A673 (cell line): Measurements from ENCODE around the gene YBX3. TPM values are rescaled to one million over a fixed set of nuclear protein-coding genes. Genes with fewer than 3 reads are reported as not detected.

Experiments
- BruUV-seq: library from RNA; stranded (reverse); fragments of 400-500 nt; replicated peaks from 2 replicates; lab custom pipeline; 2021; lab: Mats Ljungman, UMichigan
- CTCF ChIA-PET: fragments of 300-600 bp; sonication (Branson Sonifier 250); formaldehyde crosslinking; loops from one replicate; lab custom pipeline; 2022; ENCODE audit warnings: antibody characterized with exemption; lab: Charles Lee
- POLR2A ChIA-PET: fragments of 300-600 bp; sonication (Branson Sonifier 250); formaldehyde crosslinking; loops from one replicate; lab custom pipeline; 2022; ENCODE audit warnings: antibody characterized with exemption; ENCODE audit not compliant: low non-redundant PET; lab: Charles Lee
- DNase-seq: peaks from one replicate; pipeline ENCODE4 v3.0.0-alpha.2; 2015; ENCODE audit warnings: low spot score
- H3K27ac ChIP-seq: fragments of 200-600 bp; sonication (generic); 2 replicates; pipeline ENCODE4 v1.5.1; 2016; ENCODE audit warnings: mixed run types, low read depth, mild to moderate bottlenecking, mixed read lengths, antibody characterized with exemption, low read length; ENCODE audit not compliant: poor library complexity, severe bottlenecking
- H3K27me3 ChIP-seq: fragments of 200-600 bp; sonication (generic); replicated peaks from 2 replicates; pipeline ENCODE4 v1.6.1; 2017; ENCODE audit warnings: mixed run types, low read depth, mild to moderate bottlenecking, mixed read lengths, antibody characterized with exemption, low read length; ENCODE audit not compliant: insufficient read depth, poor library complexity
- H3K36me3 ChIP-seq: fragments of 200-600 bp; sonication (generic); 2 replicates; pipeline ENCODE4 v1.6.1; 2016; ENCODE audit warnings: mixed run types, mild to moderate bottlenecking, mixed read lengths, antibody characterized with exemption, low read length; ENCODE audit not compliant: insufficient read depth, poor library complexity, severe bottlenecking
- H3K4me1 ChIP-seq: fragments of 200-600 bp; sonication (generic); 2 replicates; pipeline ENCODE4 v1.6.1; 2017; ENCODE audit warnings: mixed run types, mild to moderate bottlenecking, mixed read lengths, antibody characterized with exemption, low read length; ENCODE audit not compliant: insufficient read depth, poor library complexity, severe bottlenecking
- H3K4me3 ChIP-seq: fragments of 200-600 bp; sonication (generic); 2 replicates; pipeline ENCODE4 v1.5.1; 2016; ENCODE audit warnings: low read depth, mixed run types, mild to moderate bottlenecking, mixed read lengths, low read length; ENCODE audit not compliant: poor library complexity, severe bottlenecking
- H3K9me3 ChIP-seq: fragments of 200-600 bp; sonication (generic); 2 replicates; pipeline ENCODE4 v1.6.1; 2016; ENCODE audit warnings: mixed run types, low read depth, mild to moderate bottlenecking, mixed read lengths, antibody characterized with exemption, low read length; ENCODE audit not compliant: poor library complexity, severe bottlenecking
- CTCF ChIP-seq: fragments of 300-800, 200-600 bp; sonication (generic); conservative IDR thresholded peaks from 2 replicates; pipeline ENCODE4 v1.5.1; 2017; ENCODE audit warnings: low read depth, mild to moderate bottlenecking, antibody characterized with exemption, low read length, moderate library complexity, mixed read lengths
- EZH2 ChIP-seq: fragments of 200-600 bp; sonication (generic); IDR thresholded peaks from 2 replicates; pipeline ENCODE4 v1.6.1; 2017; ENCODE audit warnings: borderline replicate concordance, low read depth, mild to moderate bottlenecking, mixed read lengths, antibody characterized with exemption, low read length; ENCODE audit not compliant: poor library complexity, severe bottlenecking
- intact Hi-C: fragments of 100-400 bp; cut with micrococcal nuclease; formaldehyde crosslinking; loops from one replicate; pipeline ENCODE4 v1.10.0; 2022; ENCODE audit not compliant: unreplicated experiment
- total RNA-seq: library from RNA; stranded (reverse); gene quantifications from 2 replicates; pipeline ENCODE4 v1.2.3, GENCODE V29; 2021

The YBX3 gene
- total RNA-seq, 1 experiment from 2014 or later = 288 TPM

- no peaks in the 10 kb centered on the region for H3K4me1 ChIP-seq
- no TSS peak for BruUV-seq
- H3K36me3 ChIP-seq = peaks cover 86% of the 10 kb centered on the region
- H3K27ac ChIP-seq = no peak overlapping the region
- DNase-seq = no peak
- ChIA-PET CTCF (no interaction called here), POLR2A (no interaction called here)
- H3K27me3 ChIP-seq = no peaks in the 10 kb centered on the region
- H3K9me3 ChIP-seq = no peaks in the 10 kb centered on the region
- no peak for TF ChIP-seq CTCF
- TF ChIP-seq EZH2 = no peak
- intact Hi-C loops = no loop called here
- no peak overlapping the region for H3K4me3 ChIP-seq
These were observed 14.3 kb downstream of the YBX3 start for GRCh38 chr12:10708862-10709261.

- TF ChIP-seq CTCF = no peak
- no peak for TF ChIP-seq EZH2
- BruUV-seq = no TSS peak
- H3K9me3 ChIP-seq = no peaks in the 10 kb centered on the region
- intact Hi-C loops = no loop called here
- H3K27ac ChIP-seq = no peak overlapping the region
- H3K4me1 ChIP-seq = no peaks in the 10 kb centered on the region
- H3K36me3 ChIP-seq = peaks cover 89% of the 10 kb centered on the region
- ChIA-PET POLR2A (no interaction called here), CTCF (no interaction called here)
- H3K27me3 ChIP-seq = no peaks in the 10 kb centered on the region
- H3K4me3 ChIP-seq = no peak overlapping the region
- no peak for DNase-seq
These were observed 17.5 kb downstream of the YBX3 start for GRCh38 chr12:10705655-10706054.

GRCh38 chr12:10701843-10702242, 21.3 kb downstream of the YBX3 start:
- peaks cover 84% of the 10 kb centered on the region for H3K36me3 ChIP-seq
- no peak for DNase-seq

More at GRCh38 chr12:10701843-10702242, 21.3 kb downstream of the YBX3 start:
- no peaks in the 10 kb centered on the region for H3K4me1 ChIP-seq
- H3K4me3 ChIP-seq = no peak overlapping the region
- ChIA-PET CTCF (no interaction called here), POLR2A (no interaction called here)
- H3K27ac ChIP-seq = no peak overlapping the region
- no peaks in the 10 kb centered on the region for H3K27me3 ChIP-seq
- H3K9me3 ChIP-seq = no peaks in the 10 kb centered on the region
- BruUV-seq = no TSS peak
- intact Hi-C loops = no loop called here
- no peak for TF ChIP-seq CTCF
- no peak for TF ChIP-seq EZH2
